DOHH2 (cell line): ENCODE measurements around the gene XCL2.
"Not testable (repeated sequence)": the region's sequence is repeated elsewhere in the genome, so short reads cannot be mapped to it uniquely, and the experiment has no call there.

Experiments used
- H3F3A ChIP-seq: fragments of 200-600 bp; sonication (generic), shearing (Covaris generic); 2 replicates; pipeline ENCODE4 v1.6.0; 2016; ENCODE audit warnings: antibody characterized with exemption, mild to moderate bottlenecking; ENCODE audit not compliant: control insufficient read depth, insufficient read depth
- H3K27ac ChIP-seq: fragments of 200-600 bp; sonication (generic); 2 replicates; pipeline ENCODE4 v1.5.1; 2014; ENCODE audit warnings: low read depth, mild to moderate bottlenecking, low read length, moderate library complexity
- H3K27me3 ChIP-seq: fragments of 200-600 bp; sonication (generic); 2 replicates; pipeline ENCODE4 v1.6.1; 2014; ENCODE audit warnings: mild to moderate bottlenecking, low read length, mixed read lengths; ENCODE audit not compliant: control insufficient read depth
- H3K36me3 ChIP-seq: fragments of 200-600 bp; sonication (generic); 2 replicates; pipeline ENCODE4 v1.6.1; 2014; ENCODE audit warnings: mild to moderate bottlenecking, low read length, moderate library complexity, mixed read lengths; ENCODE audit not compliant: control insufficient read depth
- H3K4me1 ChIP-seq: fragments of 200-600 bp; sonication (generic); 2 replicates; pipeline ENCODE4 v1.6.1; 2014; ENCODE audit warnings: mild to moderate bottlenecking, low read length, mixed read lengths; ENCODE audit not compliant: control insufficient read depth
- H3K4me2 ChIP-seq: fragments of 200-600 bp; sonication (generic); 2 replicates; pipeline ENCODE4 v1.6.0; 2014; ENCODE audit warnings: mild to moderate bottlenecking, low read length, moderate library complexity
- H3K4me3 ChIP-seq: fragments of 200-600 bp; sonication (generic); 2 replicates; pipeline ENCODE4 v1.5.1; 2014; ENCODE audit warnings: mild to moderate bottlenecking, low read length, mixed read lengths
- H3K79me2 ChIP-seq: fragments of 200-600 bp; sonication (generic); 2 replicates; pipeline ENCODE4 v1.6.1; 2014; ENCODE audit warnings: mild to moderate bottlenecking, low read length, mixed read lengths; ENCODE audit not compliant: control insufficient read depth
- H3K9me2 ChIP-seq: fragments of 200-600 bp; sonication (generic); replicated peaks from 2 replicates; pipeline ENCODE4 v1.6.1; 2014; ENCODE audit warnings: mild to moderate bottlenecking, low read length, mixed read lengths; ENCODE audit not compliant: control insufficient read depth
- H3K9me3 ChIP-seq: fragments of 200-600 bp; sonication (generic); 2 replicates; pipeline ENCODE4 v1.6.1; 2014; ENCODE audit warnings: antibody characterized with exemption, low read length, mixed read lengths; ENCODE audit not compliant: control insufficient read depth, insufficient read depth
- H4K20me1 ChIP-seq: fragments of 200-600 bp; sonication (generic); 2 replicates; pipeline ENCODE4 v1.6.0; 2014; ENCODE audit warnings: low read depth, mild to moderate bottlenecking, antibody characterized with exemption, low read length, moderate library complexity; ENCODE audit not compliant: control insufficient read depth, insufficient read depth
- CTCF ChIP-seq: fragments of 200-600 bp; sonication (generic); IDR thresholded peaks from one replicate; pipeline ENCODE4 v1.5.1; 2014; ENCODE audit warnings: antibody characterized with exemption, mild to moderate bottlenecking, low read depth, low read length; ENCODE audit not compliant: poor library complexity, severe bottlenecking
- EZH2phosphoT487 ChIP-seq: fragments of 200-600 bp; sonication (generic); IDR thresholded peaks from 2 replicates; pipeline ENCODE4 v1.6.1; 2017; ENCODE audit warnings: borderline replicate concordance, mild to moderate bottlenecking, antibody characterized with exemption, low read length, moderate library complexity, mixed read lengths

XCL2 gene

DNA sequence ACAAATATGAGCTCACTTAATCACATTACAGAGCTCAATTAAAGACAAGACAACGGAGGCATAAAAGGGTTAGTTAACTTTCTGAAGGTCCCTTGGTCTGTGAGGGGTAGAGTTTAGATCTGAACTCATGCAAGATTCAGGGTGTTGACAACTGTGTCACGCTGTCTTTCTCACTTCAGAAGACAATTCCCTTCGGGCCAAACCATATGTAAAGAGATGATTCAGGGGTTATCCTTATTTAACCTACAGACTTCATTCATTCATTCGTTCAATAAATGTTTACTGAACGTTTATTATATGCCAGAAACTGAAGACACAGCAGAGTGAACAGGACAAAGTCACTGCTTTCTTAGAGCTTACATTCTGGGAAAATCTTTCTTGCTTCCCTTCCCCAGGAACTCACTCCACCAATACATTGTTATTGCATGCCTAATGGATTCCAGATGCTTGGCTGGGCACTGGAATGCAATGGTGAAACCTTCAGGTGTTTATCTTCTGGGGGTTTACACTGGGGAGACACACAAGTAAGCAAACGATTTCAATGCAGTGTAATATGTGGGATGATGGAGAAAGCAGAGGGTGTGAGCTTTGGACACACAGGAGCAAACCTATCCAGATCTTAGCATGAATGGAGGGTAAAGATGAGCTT lies 39.0 kb upstream of the XCL2 start:
- Histone ChIP-seq H3K27me3 (no peaks in the 10 kb centered on the region), H3K9me3 (no peaks in the 10 kb centered on the region), H3K9me2 (no peaks in the 10 kb centered on the region), H3K79me2 (no peaks in the 10 kb centered on the region), H4K20me1 (no peaks in the 10 kb centered on the region), H3K4me1 (no peaks in the 10 kb centered on the region), H3K4me3 (no peak overlapping the region), H3K4me2 (no peak overlapping the region), H3F3A (no peaks in the 10 kb centered on the region), H3K27ac (no peak overlapping the region), H3K36me3 (no peaks in the 10 kb centered on the region)
- TF ChIP-seq EZH2phosphoT487 (no peak), CTCF (no peak)

- Histone ChIP-seq H3K4me3 (no peak overlapping the region), H3K4me1 (no peaks in the 10 kb centered on the region), H3K36me3 (no peaks in the 10 kb centered on the region), H4K20me1 (no peaks in the 10 kb centered on the region), H3K79me2 (no peaks in the 10 kb centered on the region), H3K27ac (no peak overlapping the region), H3K4me2 (no peak overlapping the region), H3F3A (no peaks in the 10 kb centered on the region), H3K9me2 (no peaks in the 10 kb centered on the region), H3K9me3 (no peaks in the 10 kb centered on the region), H3K27me3 (no peaks in the 10 kb centered on the region)
- no peak for TF ChIP-seq CTCF
- TF ChIP-seq EZH2phosphoT487, result no peak
These were observed 38.2 kb upstream of the XCL2 start for GRCh38 chr1:168581817-168582572.

GRCh38 chr1:168580991-168581390 lies 37.2 kb upstream of the XCL2 start:
- not testable (repeated sequence) for H3K4me3 ChIP-seq, H3K79me2 ChIP-seq, H3K9me2 ChIP-seq, H3K27ac ChIP-seq, H3K4me2 ChIP-seq, H3K36me3 ChIP-seq, H4K20me1 ChIP-seq, H3K4me1 ChIP-seq, H3K9me3 ChIP-seq, H3K27me3 ChIP-seq, H3F3A ChIP-seq

GRCh38 chr1:168580290-168580689 lies 36.5 kb upstream of the XCL2 start:
- H3K79me2 ChIP-seq, H3K27ac ChIP-seq, H3F3A ChIP-seq, H3K4me3 ChIP-seq, H3K4me1 ChIP-seq, H3K36me3 ChIP-seq, H3K9me3 ChIP-seq, H3K9me2 ChIP-seq, H3K27me3 ChIP-seq, H4K20me1 ChIP-seq, H3K4me2 ChIP-seq: not testable (repeated sequence)

- H3K27me3 ChIP-seq, H3K36me3 ChIP-seq, H3K79me2 ChIP-seq, H3F3A ChIP-seq, H3K27ac ChIP-seq, H3K9me2 ChIP-seq, H4K20me1 ChIP-seq, H3K4me3 ChIP-seq, H3K4me2 ChIP-seq, H3K9me3 ChIP-seq, H3K4me1 ChIP-seq: not testable (repeated sequence)
These were observed 34.9 kb upstream of the XCL2 start for GRCh38 chr1:168578531-168579185.

- not testable (repeated sequence) for H3K27ac ChIP-seq, H3K27me3 ChIP-seq, H3K79me2 ChIP-seq, H3K9me2 ChIP-seq, H3K4me2 ChIP-seq, H3F3A ChIP-seq, H3K9me3 ChIP-seq, H3K36me3 ChIP-seq, H3K4me3 ChIP-seq, H3K4me1 ChIP-seq, H4K20me1 ChIP-seq
These were observed 32.5 kb upstream of the XCL2 start, which contains the start of gene XCL1 for GRCh38 chr1:168576245-168576688. XCL1 (plus strand) TSS chr1:168576605; CDS start chr1:168576638, 33 bp downstream.
